IPS-15b (cell line): ENCODE results near the gene PTPRM.

Source experiments
- H3K27me3 ChIP-seq: one replicate; pipeline ENCODE4 v1.6.1; 2013; ENCODE audit warnings: low read length; ENCODE audit not compliant: control insufficient read depth, insufficient read depth
- H3K36me3 ChIP-seq: one replicate; pipeline ENCODE4 v1.6.1; 2013; ENCODE audit warnings: low read length; ENCODE audit not compliant: control insufficient read depth, insufficient read depth
- H3K4me1 ChIP-seq: one replicate; pipeline ENCODE4 v1.6.1; 2013; ENCODE audit warnings: mild to moderate bottlenecking, low read length; ENCODE audit not compliant: control insufficient read depth, insufficient read depth
- H3K4me3 ChIP-seq: one replicate; pipeline ENCODE4 v1.5.1; 2013; ENCODE audit warnings: low read depth, low read length
- H3K9ac ChIP-seq: one replicate; pipeline ENCODE4 v1.6.1; 2013; ENCODE audit warnings: low read depth, mild to moderate bottlenecking, low read length
- H3K9me3 ChIP-seq: one replicate; pipeline ENCODE4 v1.6.1; 2013; ENCODE audit warnings: mild to moderate bottlenecking, low read length; ENCODE audit not compliant: control insufficient read depth, insufficient read depth

The PTPRM gene

DNA sequence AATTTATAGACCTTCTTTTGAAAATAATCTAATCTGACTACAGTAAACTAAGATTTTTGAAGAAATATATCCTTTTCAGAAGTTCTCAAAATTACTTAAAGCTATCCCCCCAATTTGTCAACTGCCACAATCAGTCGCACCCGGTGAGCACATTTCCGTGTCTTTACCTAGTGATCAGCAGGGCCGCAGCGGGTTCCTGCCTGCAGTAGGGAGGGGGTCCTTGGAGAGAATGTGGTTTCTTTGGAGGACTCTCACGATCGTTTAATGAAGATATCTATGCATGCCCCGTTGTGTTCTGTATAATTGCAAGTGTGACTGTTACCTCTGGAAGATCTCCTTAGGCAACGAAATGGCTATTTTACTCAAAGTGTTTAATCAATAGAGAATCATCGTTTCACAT is 790.2 kb downstream of the PTPRM start:
- Histone ChIP-seq H3K9me3 (no peaks in the 10 kb centered on the region), H3K9ac (no peak overlapping the region), H3K36me3 (no peaks in the 10 kb centered on the region), H3K4me1 (no peaks in the 10 kb centered on the region), H3K27me3 (no peaks in the 10 kb centered on the region), H3K4me3 (no peak overlapping the region)

DNA sequence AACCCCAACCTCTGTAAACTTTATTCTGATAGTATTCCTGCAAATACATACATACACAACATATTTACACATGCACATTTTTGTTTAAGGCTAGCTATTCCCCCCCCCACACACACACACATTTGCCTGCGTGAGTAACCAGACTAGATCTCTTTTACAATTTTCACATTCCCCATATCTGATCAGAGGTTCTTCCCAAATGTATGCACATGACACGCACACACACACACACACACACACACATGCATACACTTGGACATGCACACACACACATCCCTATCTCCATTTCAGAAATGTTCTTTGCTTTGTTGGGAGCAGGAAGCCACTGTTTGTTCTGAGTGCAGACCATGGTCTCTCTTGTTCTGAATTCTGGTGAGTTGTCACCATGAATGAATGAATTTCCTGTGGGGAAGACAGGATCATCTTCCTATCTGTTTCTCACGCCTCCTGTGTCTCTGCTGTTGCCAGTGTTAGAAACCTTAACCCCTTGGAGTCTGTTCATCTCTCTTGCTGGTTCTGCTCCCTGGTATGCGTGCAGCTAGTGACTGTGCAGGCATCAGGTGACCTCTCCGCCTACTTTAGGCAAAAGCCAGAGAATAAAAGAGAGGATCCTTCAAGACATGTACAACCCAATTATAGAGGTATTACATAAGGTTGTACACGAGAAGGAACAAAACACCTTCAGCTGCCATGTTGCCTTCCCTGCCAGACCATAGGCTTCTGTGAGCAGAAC is 791.1 kb downstream of the PTPRM start:
- Histone ChIP-seq H3K27me3 (no peaks in the 10 kb centered on the region), H3K36me3 (no peaks in the 10 kb centered on the region), H3K9ac (no peak overlapping the region), H3K4me1 (no peaks in the 10 kb centered on the region), H3K9me3 (no peaks in the 10 kb centered on the region), H3K4me3 (no peak overlapping the region)

DNA sequence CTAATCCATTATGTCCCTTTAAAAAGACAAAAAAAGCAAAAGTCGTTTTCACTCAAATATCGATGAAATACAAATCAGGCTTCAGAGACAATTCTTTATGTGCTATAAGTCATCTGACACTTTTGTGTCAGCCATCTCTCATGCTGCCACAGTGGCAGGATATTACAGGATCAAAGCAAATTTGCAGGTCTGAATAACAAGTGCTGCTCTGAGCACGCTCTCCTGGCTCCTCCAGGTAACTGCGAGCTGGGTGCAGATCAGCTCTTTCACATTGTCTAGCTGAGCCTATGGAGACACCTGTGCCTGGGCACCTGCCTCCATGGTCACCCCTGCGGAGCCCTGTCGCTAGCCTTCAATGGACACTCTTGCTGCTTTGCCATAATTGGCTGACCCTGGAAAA is 792.0 kb downstream of the PTPRM start:
- H3K9ac ChIP-seq: no peak overlapping the region
- no peaks in the 10 kb centered on the region for H3K4me1 ChIP-seq
- no peaks in the 10 kb centered on the region for H3K27me3 ChIP-seq
- no peaks in the 10 kb centered on the region for H3K9me3 ChIP-seq
- no peak overlapping the region for H3K4me3 ChIP-seq
- H3K36me3 ChIP-seq: no peaks in the 10 kb centered on the region

DNA sequence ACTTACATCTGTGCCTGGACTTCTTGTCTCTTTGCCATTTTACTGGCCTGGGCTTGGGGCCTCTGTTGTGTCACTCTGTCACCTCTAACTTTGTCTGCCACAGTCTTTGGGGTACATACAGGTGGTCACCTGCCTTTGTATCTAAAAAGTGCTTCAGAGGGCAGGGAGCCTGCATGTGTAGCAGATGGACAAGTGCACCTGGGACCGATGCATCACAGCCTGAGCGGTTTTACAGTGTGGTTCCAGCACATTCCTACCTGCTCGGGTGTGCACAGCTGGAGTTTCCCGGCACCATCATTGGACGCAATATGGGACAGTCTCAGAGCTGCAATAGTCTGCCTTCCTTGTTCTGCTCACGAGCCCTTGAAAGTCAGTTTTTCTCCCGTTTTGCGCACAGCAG is 792.4 kb downstream of the PTPRM start:
- Histone ChIP-seq H3K9ac (no peak overlapping the region), H3K4me1 (no peaks in the 10 kb centered on the region), H3K27me3 (no peaks in the 10 kb centered on the region), H3K36me3 (no peaks in the 10 kb centered on the region), H3K4me3 (no peak overlapping the region), H3K9me3 (no peaks in the 10 kb centered on the region)

DNA sequence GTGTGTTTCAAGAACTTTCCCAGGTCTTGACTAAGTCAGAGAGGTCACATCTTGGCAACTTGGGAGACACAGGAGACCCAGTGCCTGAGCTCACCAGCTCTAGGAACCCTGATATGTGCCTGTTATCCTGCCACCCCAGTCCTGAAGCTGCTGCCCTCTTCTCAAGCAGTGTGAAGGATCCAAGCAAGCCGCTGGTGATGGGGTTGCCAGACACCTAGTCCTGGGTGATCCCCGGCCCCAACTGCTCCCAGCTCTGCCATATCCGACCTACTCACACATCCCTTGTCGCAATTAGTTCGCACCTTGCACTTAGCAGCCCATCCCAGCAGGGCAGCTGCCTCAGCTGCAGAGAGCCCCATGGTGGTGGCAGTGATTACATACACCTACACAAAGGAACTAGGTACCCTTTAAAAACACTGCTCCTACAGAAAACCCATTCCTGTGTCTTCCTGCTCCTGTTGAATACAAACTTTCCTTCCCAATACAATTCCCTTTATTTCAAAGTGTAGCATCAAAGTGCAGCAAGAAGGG is 794.9 kb downstream of the PTPRM start:
- H3K9ac ChIP-seq: no peak overlapping the region
- peaks cover 9% of the 10 kb centered on the region for H3K27me3 ChIP-seq
- no peaks in the 10 kb centered on the region for H3K4me1 ChIP-seq
- no peaks in the 10 kb centered on the region for H3K9me3 ChIP-seq
- H3K4me3 ChIP-seq: no peak overlapping the region
- no peaks in the 10 kb centered on the region for H3K36me3 ChIP-seq

DNA sequence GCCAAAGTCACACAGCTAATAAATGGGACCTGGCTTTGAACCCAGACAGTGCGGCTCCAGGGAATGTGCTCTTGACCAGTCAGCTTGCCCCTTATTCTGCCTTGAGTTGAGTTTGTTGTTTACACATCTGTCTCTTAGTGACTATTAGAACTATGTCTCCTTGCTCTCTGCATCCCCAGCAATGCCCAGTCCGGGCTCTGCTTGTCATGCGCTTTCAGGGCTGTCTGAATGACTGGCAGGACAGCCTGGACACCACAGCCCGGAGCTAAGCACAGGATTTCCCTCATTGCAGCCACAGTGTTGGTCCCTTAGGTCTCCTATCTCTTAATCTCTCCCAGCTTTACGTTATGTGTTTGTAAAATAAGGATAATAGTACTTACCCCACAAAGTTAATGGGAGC is 795.7 kb downstream of the PTPRM start:
- Histone ChIP-seq H3K4me3 (no peak overlapping the region), H3K36me3 (no peaks in the 10 kb centered on the region), H3K9me3 (no peaks in the 10 kb centered on the region), H3K4me1 (peaks cover 2% of the 10 kb centered on the region), H3K9ac (no peak overlapping the region), H3K27me3 (peaks cover 9% of the 10 kb centered on the region)

DNA sequence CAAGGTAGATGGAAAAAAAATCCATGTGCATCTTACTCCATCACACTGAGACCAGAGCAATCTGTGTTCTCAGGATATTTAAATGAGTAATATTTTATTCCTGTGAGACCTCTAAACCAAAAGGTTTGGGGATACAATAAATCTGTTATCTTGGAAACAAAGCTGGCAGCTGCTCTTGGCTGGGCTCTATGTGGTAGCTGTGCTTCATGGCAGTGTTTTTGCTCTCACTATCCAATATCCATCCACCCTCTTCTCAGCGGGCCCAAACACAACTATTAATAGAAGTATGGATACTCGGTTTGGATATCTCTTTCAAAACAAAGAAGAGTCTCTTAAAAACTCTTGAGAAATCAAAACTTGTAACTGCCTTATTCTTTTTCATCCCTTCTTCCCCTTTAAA is 797.3 kb downstream of the PTPRM start:
- Histone ChIP-seq H3K36me3 (no peaks in the 10 kb centered on the region), H3K9me3 (no peaks in the 10 kb centered on the region), H3K9ac (no peak overlapping the region), H3K27me3 (peaks cover 9% of the 10 kb centered on the region), H3K4me1 (peaks cover 2% of the 10 kb centered on the region), H3K4me3 (no peak overlapping the region)

DNA sequence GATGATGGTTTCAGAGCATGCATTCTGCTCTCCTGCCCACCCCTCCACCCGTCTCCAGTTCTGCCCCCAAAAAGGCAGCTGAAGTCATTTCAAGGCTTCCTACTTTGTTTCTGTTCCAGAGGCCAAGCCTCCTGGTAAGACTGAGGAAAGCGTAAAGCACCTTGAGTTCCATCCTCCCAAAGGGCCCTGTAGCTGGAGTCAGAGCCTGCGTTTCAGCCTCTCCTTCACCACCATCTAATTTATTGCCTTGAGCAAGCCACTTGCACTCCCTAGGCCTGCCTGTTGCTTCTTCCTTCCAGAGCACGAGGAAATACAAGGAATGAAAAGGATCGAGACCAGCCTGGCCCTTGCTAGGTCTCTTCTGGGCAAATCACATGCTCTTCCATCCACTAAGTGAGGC is 797.9 kb downstream of the PTPRM start:
- Histone ChIP-seq H3K9ac (no peak overlapping the region), H3K27me3 (peaks cover 9% of the 10 kb centered on the region), H3K36me3 (no peaks in the 10 kb centered on the region), H3K4me1 (peaks cover 2% of the 10 kb centered on the region), H3K4me3 (no peak overlapping the region), H3K9me3 (no peaks in the 10 kb centered on the region)

DNA sequence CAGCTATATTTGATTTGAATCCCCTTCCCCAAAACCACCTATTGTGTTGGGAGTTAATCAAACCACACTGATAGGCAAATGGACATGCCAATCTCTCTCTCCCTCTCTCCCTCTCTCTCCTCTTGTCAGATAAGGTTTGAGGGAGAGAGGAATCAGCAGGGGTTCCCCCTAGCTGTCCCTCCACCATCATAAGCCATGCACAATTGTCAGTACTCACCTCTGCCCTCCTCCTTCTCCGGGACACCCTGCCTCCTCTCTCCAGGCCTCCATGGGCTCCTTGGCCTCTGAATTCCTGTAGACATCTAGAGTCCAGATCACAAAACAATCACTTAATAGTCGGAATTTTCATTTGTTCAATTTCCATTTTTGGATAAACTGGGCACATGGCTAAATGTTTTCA is 798.4 kb downstream of the PTPRM start:
- Histone ChIP-seq H3K36me3 (no peaks in the 10 kb centered on the region), H3K9me3 (no peaks in the 10 kb centered on the region), H3K4me3 (no peak overlapping the region), H3K4me1 (peaks cover 2% of the 10 kb centered on the region), H3K9ac (no peak overlapping the region), H3K27me3 (peaks cover 9% of the 10 kb centered on the region)

DNA sequence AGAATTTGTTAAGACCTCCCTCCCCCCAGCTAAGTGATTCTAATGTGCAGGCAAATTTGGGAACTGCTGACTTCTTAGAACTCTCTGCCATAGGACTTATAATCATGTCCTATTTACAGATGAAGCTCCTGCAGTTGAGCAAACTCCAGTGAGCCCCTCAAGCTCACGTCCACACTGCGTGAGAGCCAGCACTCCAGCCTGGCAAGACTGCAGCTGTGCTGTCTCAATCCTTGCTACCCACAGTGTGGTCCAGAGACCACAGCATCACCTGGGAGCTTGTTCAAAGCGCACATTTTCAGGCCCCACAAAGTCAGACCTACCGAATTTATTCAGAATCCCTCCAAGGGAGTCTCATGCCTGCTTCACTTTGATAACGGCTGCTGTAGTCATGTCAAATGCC is 799.0 kb downstream of the PTPRM start:
- Histone ChIP-seq H3K36me3 (no peaks in the 10 kb centered on the region), H3K9ac (no peak overlapping the region), H3K4me3 (no peak overlapping the region), H3K4me1 (peaks cover 2% of the 10 kb centered on the region), H3K9me3 (no peaks in the 10 kb centered on the region), H3K27me3 (peaks cover 9% of the 10 kb centered on the region)

DNA sequence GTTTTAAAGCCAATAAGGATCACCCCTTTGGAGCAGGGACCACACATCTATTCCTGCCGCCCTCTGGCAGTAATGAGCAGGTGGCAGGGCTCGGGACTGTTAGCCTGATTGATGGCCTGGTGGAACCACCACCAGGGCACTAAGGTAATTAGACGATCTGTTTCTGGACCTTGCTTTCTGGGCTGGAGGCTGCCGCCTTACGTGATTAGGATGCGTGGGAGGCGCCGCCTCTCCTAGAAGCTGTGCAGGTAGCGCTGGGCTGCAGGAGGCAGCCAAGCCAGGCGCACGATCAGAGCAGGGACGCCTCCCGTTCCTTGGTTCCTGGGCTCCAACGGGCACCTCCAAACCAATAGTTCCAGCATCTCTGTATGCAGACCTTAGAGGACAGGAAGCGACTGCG is 799.5 kb downstream of the PTPRM start:
- Histone ChIP-seq H3K36me3 (no peaks in the 10 kb centered on the region), H3K9ac (no peak overlapping the region), H3K27me3 (peaks cover 9% of the 10 kb centered on the region), H3K4me3 (peak overlapping the region; percentile 42), H3K4me1 (peaks cover 2% of the 10 kb centered on the region), H3K9me3 (no peaks in the 10 kb centered on the region)

DNA sequence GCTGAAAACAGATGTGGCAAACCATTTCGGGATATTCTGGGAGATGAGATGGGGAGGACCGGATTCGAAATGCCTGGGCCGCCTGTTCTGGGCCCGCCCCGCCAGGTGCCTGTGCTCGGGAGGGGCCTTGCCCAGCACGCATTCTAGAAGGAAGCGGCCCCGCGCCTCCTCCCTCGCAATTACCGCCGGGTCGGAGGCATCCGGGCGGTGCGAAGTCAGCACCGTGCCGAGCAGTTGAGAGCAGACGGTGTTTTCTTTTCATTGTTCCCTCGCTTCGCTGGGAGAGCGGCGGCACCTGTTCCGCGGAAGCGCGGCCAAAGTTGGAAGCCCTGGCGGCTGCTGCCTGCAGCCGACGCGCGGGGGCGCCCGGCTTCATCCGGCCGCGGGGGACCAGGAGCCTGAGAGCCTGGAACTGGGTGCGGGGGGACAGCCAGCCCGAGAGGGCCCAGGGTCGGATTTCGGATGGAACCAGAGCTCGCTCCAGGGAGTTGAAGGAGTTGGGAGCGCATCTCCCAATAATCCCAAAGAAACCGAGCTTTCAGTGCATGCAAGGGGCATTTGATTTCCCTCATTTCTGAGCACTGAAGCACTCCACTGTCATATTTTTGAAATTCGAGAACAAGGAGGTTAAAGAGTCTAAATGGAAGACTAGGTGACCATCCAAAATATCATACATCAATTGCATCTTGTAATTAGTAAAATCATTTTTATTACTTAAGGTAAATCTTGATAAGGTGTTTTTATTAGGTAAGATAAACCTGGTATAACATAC is 800.3 kb downstream of the PTPRM start:
- no peaks in the 10 kb centered on the region for H3K36me3 ChIP-seq
- H3K4me1 ChIP-seq: peaks cover 2% of the 10 kb centered on the region
- peaks cover 9% of the 10 kb centered on the region for H3K27me3 ChIP-seq
- H3K9ac ChIP-seq: no peak overlapping the region
- H3K4me3 ChIP-seq: peak overlapping the region; percentile 42
- no peaks in the 10 kb centered on the region for H3K9me3 ChIP-seq
